HG03457 (cell line): ENCODE results near the gene AUTS2.

Source experiments
- ATAC-seq: cut with Tn5 transposase; IDR thresholded peaks from one replicate; pipeline ENCODE4 v1.9.1; 2021; ENCODE audit warnings: moderate number of reproducible peaks; ENCODE audit not compliant: unreplicated experiment

Gene AUTS2

GRCh38 chr7:70557338-70557737 is 959.1 kb downstream of the AUTS2 start:
- no peak for ATAC-seq

DNA sequence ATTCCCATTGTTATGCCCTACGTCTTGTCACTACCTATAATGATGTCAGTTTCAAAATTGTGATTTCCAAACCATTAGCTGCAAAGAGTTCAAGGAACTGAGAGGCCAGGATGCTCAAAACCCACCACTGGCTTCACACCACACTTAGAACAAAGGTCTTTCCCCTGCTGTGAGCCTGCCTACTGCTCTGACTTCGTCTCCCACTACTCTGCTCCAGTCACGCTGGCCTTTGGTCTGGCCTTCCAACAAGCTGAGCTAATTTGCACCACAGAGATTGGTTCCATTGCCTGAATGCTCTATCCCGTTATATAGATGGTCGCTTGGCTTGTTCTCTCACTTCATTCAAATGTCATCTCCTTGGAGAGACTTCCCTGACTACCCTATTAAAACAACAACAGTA is 961.5 kb downstream of the AUTS2 start:
- ATAC-seq: no peak

GRCh38 chr7:70563960-70564359 is 965.7 kb downstream of the AUTS2 start:
- ATAC-seq: no peak

GRCh38 chr7:70565721-70566370 is 967.6 kb downstream of the AUTS2 start:
- no peak for ATAC-seq

- no peak for ATAC-seq
Observed at GRCh38 chr7:70566671-70567070, 968.4 kb downstream of the AUTS2 start.

DNA sequence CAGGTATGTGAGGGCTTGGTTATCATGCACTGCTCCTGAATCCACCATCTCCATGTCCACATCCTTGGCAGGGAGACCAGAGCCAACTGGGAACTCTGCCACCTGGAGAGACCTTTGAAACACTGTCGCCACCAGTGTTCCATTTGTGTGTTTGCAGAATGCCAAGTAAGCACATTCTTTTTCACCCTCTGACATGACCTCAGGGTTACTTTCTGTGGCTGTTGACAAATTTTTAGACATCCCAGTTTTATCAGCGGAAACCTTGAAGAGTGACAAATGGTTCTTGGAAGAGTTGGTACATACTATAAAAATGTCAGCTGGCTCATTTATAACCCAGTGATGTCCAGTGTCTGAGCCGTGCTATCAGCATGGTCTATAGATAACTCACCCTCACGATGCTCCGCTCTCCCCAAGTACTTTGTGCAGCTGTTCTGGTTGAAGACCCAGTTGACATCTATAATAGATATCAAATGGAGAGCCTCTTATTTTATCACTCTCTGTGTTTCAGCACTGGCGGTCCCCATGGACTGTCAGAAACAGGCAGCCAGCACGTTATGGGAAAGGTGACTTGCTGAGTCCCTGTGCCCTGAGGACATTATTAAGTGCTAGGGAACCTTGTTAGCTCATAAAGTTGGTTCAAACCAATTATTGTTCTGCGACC is 970.5 kb downstream of the AUTS2 start:
- no peak for ATAC-seq

- no peak for ATAC-seq
Observed at GRCh38 chr7:70569335-70569819, 971.1 kb downstream of the AUTS2 start.

DNA sequence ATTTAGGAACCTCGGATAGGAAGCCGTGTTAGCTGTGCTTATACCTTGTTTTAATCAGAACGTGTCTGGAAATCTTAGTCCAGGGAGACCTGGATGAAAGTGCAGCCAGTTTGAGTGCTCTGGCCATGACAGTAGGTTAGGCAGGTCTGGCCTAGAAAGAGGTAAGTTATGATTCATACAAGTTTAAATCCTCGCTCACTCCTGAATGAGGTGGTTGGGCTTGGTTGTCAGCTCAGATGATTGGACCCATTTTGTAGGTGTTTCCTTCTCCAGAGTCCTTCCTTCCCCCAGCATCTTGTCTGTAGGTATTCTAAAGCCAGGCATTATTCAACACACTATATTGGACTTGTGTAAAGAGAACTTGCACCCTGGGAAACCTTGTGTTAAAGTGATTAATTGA is 971.8 kb downstream of the AUTS2 start:
- no peak for ATAC-seq

DNA sequence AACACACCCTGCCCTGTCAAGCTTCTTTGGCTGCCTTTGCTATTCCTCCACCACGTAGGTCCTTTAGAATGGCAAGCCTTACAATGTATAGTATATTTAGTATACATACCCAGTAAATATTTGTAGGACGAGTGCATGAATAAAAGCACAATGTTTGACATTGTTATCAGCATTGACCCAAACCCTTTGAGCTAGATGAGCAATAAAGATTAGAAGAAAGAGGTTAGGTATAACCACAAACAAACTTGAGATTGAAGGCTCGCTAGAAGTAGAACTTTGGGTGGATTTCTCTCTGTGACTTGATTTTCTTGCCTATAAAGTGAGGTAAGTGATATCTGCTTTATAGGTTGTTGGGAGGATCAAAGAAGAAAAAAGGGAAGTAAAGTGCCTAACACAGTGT is 972.7 kb downstream of the AUTS2 start:
- no peak for ATAC-seq

DNA sequence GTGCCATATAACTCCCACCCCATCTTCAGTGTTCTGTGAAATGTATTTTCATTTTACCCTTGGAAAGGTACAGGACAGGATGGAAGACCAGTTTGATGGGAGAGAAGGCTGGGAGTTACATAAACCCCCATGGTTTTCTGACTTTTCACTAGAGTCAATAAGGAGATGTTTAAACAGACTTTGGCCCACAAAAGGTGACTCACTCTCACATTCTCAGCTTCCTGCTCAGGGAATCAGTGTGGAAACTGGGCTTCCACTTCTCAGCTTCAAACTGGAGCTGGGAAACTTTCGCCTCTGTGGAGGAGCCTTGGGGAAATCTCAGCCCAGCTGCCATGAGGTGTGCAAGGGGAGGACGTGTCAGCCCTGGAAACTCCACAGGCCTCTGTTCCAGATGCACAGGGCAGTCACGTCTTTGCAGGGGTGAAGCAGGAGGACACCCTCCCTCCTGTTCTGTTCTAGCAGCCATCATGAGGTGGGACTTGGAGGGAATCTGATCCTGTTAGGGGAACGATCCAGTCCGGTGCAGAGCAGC is 973.2 kb downstream of the AUTS2 start:
- no peak for ATAC-seq

DNA sequence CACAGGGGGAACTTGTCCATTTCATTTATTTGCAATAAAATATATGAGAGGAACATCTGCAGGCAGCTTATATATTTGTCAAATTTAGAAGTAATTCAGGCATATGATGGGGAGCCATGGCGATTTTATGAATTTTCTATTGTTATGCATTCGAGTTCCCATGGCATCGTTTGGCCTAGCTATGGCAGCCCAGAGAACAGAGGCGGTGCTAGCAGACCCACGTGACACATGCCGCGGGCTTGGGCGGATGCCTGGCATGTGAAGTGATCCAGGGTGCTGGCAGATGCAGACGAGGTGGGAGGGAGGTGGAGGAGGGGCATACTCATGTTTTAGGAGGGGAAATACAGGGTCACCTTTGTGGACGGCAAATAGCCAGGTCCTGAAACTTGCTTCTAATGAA is 973.7 kb downstream of the AUTS2 start:
- ATAC-seq: no peak

GRCh38 chr7:70572571-70572970 is 974.3 kb downstream of the AUTS2 start:
- no peak for ATAC-seq

- ATAC-seq: no peak
Observed at GRCh38 chr7:70573071-70573661, 974.9 kb downstream of the AUTS2 start.

GRCh38 chr7:70573696-70574095 is 975.4 kb downstream of the AUTS2 start:
- ATAC-seq: no peak

GRCh38 chr7:70574314-70574834 is 976.1 kb downstream of the AUTS2 start:
- no peak for ATAC-seq

DNA sequence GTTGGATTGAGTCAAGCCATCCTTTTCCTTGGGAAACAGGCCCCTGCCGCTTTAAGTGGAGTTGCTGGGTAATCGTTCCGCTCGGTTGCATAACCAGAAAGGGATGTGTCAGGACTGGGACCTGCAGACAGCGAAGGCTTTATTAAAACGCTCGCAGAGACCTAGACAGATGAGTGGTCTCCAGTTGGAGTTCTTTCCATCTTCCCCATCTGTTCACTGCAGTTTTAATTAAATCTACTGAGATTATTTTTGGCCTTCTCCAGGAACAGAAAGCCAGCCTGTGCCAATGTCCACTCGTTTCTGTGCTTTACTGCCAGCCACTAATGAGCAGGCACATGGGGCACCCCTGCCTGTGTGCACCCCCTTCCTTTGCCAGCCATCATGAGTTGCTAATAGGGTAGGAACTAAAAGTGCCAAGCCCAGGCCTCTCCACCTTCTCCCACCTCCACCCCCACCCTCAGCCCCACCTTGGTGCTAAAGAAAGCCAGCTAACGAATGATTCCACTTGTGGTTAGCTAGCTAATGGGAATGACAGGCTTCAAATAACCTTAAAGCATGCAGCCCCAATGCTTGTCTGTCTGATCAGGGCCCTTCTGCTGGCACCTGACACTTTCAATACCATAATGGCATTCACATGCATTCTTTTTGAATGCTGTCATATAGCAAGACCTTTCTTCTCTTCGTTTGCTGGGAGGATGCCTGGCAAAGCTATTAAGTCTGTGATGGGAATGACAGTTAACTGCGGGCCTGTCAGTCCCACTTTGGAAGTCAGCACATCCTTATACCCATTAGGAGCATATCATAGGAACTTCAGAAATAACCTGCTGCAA is 976.9 kb downstream of the AUTS2 start:
- ATAC-seq: no peak

DNA sequence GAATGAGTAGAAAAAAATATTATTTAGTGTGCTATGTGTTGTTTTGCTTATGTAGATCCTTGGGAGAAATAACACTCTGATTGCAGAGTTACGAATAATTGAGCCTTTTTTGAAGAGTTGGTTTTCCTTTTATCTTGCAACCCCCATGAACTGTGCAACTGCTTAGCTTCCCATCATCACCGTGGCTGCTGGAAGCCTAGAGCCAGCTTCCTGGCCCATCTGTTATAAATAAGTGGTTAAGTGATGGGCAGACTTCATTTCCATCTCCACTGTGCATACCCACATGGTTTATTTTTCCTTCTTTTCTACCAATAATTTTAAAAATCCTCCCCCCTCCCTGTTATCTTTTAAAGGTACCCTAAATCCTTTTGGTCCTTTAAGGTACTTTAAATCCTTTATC is 978.8 kb downstream of the AUTS2 start:
- no peak for ATAC-seq

- no peak for ATAC-seq
Observed at GRCh38 chr7:70578131-70578530, 979.9 kb downstream of the AUTS2 start.

DNA sequence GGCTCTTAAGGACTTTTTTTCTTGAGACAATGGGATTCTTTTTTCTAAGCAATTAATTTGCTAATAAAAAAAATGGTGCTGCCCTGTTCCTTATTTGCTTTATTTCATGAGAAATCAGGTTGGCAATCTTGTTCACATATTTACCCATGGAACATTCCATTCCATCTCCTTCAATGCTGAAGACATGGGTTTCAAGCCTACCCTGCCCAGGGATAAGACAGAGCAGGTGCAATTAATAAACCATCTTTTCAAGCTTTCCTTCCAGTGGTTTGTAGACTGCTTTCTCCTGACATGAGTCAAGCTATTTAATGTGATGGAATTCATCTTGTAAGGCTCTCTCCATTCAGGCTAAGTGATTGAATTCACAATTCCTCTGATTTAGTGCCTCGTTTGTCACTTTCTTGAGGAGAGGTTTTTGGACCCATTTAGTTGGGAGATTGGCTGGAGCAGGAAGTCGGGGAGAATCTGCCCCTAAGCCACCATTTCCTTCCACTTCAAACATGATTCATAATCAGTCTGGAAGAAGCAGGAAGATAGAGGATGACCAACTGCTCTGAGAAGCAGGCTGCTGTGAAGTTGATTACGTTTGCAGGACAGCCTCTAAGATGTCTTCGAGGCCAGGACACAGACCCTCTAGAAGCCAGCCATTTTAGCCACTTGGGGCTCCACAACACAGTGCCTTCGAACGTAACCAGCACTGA is 981.3 kb downstream of the AUTS2 start:
- ATAC-seq: no peak

DNA sequence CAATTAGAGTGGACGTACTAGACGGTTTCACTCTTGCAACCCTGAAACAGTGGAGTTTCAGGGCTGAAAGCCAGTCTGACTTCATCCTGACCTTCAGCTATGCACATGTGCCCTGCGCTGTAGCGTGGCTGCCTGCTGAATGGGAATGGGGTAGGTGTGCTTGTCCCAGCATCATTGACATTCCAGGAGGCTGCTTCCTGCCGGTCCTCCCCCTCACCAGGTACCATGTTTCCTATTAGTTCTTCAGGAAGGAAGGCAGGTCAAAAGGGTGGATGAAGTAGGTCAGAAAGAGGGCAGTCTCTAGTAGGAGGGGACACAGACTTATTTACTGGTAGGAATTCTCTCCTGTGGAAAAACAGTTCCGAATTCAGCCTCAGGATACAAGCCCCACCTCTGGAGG is 981.9 kb downstream of the AUTS2 start:
- no peak for ATAC-seq
